HG03196 (cell line): Measurements from ENCODE around the gene ENTPD7.

Experiments used
- ATAC-seq: cut with Tn5 transposase; IDR thresholded peaks from one replicate; pipeline ENCODE4 v1.9.1; 2021; ENCODE audit not compliant: unreplicated experiment

The ENTPD7 gene

GRCh38 chr10:99633832-99634231, 25.5 kb upstream of the ENTPD7 start:
- ATAC-seq, result no peak

GRCh38 chr10:99647601-99648151, 11.6 kb upstream of the ENTPD7 start:
- ATAC-seq, result no peak

- no peak for ATAC-seq
These were observed 10.6 kb upstream of the ENTPD7 start for GRCh38 chr10:99648717-99649116.

- ATAC-seq, result no peak
These were observed 6.4 kb upstream of the ENTPD7 start for GRCh38 chr10:99652800-99653390.

- no peak for ATAC-seq
These were observed 4.7 kb upstream of the ENTPD7 start for GRCh38 chr10:99654390-99655175.

GRCh38 chr10:99656199-99657064, 2.9 kb upstream of the ENTPD7 start:
- ATAC-seq, result no peak

GRCh38 chr10:99658622-99659030, 683 bp upstream of the ENTPD7 start:
- ATAC-seq, result no peak

GRCh38 chr10:99659868-99660366, 608 bp downstream of the ENTPD7 start:
- ATAC-seq, result no peak

- no peak for ATAC-seq
These were observed 1.5 kb downstream of the ENTPD7 start for GRCh38 chr10:99660662-99661376.

GRCh38 chr10:99661377-99661763, 2.1 kb downstream of the ENTPD7 start:
- no peak for ATAC-seq

- no peak for ATAC-seq
These were observed 6.0 kb downstream of the ENTPD7 start for GRCh38 chr10:99665304-99665703.

GRCh38 chr10:99667108-99667751, 7.9 kb downstream of the ENTPD7 start:
- ATAC-seq, result no peak

GRCh38 chr10:99671386-99671785, 12.1 kb downstream of the ENTPD7 start:
- ATAC-seq, result no peak

- ATAC-seq, result no peak
These were observed 13.6 kb downstream of the ENTPD7 start for GRCh38 chr10:99672884-99673283.

- ATAC-seq, result no peak
These were observed 14.2 kb downstream of the ENTPD7 start for GRCh38 chr10:99673492-99673891.

GRCh38 chr10:99674762-99675161, 15.5 kb downstream of the ENTPD7 start:
- no peak for ATAC-seq

GRCh38 chr10:99676426-99676825, 17.1 kb downstream of the ENTPD7 start:
- ATAC-seq, result no peak

- no peak for ATAC-seq
These were observed 17.6 kb downstream of the ENTPD7 start for GRCh38 chr10:99676895-99677294.

- no peak for ATAC-seq
These were observed 19.6 kb downstream of the ENTPD7 start for GRCh38 chr10:99678921-99679320.

GRCh38 chr10:99681553-99681952, 22.2 kb downstream of the ENTPD7 start:
- ATAC-seq, result no peak
